Measurements from ENCODE around the gene CORIN. TPM values are rescaled to one million over a fixed set of nuclear protein-coding genes. Genes with fewer than 3 reads are reported as not detected.

Gene CORIN
- total and polyA plus RNA-seq, 2 experiments from 2014 or later, result not detected

DNA sequence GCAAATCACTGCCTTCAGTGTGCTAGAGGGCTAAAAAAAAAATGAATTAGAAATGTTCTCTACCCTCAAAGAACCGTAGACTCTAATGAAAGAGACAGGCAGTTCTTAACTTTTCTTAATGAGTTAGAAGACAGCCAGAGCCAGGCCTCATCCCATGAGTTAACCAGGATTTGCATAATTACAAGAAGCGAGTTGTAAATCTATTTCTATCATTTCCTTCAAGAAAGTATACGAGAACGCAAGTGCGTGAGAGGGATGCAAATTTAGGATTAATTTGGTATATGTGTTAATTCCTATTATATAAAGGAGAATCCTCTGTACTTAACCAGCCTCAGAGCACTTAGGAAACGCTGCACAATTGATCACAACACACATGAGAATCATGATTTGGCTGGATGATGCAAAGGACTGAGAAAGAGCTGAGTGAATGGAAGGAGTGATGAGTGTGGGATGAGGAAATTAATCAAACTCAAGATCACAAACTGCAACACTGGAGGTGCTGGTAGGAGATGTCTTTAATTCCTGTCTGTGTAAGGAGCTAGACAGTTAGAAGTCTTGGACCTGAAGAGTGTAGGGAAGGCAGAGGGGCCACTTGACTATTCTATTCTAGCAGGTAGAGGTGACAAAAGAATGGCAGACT is 195.6 kb downstream of the CORIN start:
- TF ChIP-seq, protein P1, sequence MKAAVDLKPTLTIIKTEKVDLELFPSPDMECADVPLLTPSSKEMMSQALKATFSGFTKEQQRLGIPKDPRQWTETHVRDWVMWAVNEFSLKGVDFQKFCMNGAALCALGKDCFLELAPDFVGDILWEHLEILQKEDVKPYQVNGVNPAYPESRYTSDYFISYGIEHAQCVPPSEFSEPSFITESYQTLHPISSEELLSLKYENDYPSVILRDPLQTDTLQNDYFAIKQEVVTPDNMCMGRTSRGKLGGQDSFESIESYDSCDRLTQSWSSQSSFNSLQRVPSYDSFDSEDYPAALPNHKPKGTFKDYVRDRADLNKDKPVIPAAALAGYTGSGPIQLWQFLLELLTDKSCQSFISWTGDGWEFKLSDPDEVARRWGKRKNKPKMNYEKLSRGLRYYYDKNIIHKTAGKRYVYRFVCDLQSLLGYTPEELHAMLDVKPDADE (IDR thresholded peaks at IDR 0.05), result no peak
- TF ChIP-seq POLR2AphosphoS5 (IDR thresholded peaks at IDR 0.05; ENCODE audit: low read depth) (no peak), EZH2phosphoT487 (IDR thresholded peaks at IDR 0.05; ENCODE audit: unreplicated experiment) (no peak), JUNB (IDR thresholded peaks at IDR 0.05; ENCODE audit: unreplicated experiment) (no peak), STAT1 (IDR thresholded peaks at IDR 0.05; ENCODE audit: unreplicated experiment) (no peak), ZNF114 (CRISPR knock-in tag; IDR thresholded peaks at IDR 0.05) (no peak), EZH2 (IDR thresholded peaks at IDR 0.05; ENCODE audit: low read depth, unreplicated experiment) (no peak), NANOG (IDR thresholded peaks at IDR 0.05; ENCODE audit: borderline replicate concordance) (no peak), CREB1 (CRISPR knock-in tag; IDR thresholded peaks at IDR 0.05; ENCODE audit: low read depth) (no peak), ZNF331 (CRISPR knock-in tag; IDR thresholded peaks at IDR 0.05; ENCODE audit: low read depth) (no peak)
- TF ChIP-seq, protein P2, sequence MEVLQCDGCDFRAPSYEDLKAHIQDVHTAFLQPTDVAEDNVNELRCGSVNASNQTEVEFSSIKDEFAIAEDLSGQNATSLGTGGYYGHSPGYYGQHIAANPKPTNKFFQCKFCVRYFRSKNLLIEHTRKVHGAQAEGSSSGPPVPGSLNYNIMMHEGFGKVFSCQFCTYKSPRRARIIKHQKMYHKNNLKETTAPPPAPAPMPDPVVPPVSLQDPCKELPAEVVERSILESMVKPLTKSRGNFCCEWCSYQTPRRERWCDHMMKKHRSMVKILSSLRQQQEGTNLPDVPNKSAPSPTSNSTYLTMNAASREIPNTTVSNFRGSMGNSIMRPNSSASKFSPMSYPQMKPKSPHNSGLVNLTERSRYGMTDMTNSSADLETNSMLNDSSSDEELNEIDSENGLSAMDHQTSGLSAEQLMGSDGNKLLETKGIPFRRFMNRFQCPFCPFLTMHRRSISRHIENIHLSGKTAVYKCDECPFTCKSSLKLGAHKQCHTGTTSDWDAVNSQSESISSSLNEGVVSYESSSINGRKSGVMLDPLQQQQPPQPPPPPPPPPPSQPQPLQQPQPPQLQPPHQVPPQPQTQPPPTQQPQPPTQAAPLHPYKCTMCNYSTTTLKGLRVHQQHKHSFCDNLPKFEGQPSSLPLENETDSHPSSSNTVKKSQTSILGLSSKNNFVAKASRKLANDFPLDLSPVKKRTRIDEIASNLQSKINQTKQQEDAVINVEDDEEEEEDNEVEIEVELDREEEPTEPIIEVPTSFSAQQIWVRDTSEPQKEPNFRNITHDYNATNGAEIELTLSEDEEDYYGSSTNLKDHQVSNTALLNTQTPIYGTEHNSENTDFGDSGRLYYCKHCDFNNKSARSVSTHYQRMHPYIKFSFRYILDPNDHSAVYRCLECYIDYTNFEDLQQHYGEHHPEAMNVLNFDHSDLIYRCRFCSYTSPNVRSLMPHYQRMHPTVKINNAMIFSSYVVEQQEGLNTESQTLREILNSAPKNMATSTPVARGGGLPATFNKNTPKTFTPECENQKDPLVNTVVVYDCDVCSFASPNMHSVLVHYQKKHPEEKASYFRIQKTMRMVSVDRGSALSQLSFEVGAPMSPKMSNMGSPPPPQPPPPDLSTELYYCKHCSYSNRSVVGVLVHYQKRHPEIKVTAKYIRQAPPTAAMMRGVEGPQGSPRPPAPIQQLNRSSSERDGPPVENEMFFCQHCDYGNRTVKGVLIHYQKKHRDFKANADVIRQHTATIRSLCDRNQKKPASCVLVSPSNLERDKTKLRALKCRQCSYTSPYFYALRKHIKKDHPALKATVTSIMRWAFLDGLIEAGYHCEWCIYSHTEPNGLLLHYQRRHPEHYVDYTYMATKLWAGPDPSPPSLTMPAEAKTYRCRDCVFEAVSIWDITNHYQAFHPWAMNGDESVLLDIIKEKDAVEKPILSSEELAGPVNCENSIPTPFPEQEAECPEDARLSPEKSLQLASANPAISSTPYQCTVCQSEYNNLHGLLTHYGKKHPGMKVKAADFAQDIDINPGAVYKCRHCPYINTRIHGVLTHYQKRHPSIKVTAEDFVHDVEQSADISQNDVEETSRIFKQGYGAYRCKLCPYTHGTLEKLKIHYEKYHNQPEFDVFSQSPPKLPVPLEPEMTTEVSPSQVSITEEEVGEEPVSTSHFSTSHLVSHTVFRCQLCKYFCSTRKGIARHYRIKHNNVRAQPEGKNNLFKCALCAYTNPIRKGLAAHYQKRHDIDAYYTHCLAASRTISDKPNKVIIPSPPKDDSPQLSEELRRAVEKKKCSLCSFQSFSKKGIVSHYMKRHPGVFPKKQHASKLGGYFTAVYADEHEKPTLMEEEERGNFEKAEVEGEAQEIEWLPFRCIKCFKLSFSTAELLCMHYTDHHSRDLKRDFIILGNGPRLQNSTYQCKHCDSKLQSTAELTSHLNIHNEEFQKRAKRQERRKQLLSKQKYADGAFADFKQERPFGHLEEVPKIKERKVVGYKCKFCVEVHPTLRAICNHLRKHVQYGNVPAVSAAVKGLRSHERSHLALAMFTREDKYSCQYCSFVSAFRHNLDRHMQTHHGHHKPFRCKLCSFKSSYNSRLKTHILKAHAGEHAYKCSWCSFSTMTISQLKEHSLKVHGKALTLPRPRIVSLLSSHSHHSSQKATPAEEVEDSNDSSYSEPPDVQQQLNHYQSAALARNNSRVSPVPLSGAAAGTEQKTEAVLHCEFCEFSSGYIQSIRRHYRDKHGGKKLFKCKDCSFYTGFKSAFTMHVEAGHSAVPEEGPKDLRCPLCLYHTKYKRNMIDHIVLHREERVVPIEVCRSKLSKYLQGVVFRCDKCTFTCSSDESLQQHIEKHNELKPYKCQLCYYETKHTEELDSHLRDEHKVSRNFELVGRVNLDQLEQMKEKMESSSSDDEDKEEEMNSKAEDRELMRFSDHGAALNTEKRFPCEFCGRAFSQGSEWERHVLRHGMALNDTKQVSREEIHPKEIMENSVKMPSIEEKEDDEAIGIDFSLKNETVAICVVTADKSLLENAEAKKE (CRISPR knock-in tag; IDR thresholded peaks at IDR 0.05), result no peak
- TF ChIP-seq, protein P3, sequence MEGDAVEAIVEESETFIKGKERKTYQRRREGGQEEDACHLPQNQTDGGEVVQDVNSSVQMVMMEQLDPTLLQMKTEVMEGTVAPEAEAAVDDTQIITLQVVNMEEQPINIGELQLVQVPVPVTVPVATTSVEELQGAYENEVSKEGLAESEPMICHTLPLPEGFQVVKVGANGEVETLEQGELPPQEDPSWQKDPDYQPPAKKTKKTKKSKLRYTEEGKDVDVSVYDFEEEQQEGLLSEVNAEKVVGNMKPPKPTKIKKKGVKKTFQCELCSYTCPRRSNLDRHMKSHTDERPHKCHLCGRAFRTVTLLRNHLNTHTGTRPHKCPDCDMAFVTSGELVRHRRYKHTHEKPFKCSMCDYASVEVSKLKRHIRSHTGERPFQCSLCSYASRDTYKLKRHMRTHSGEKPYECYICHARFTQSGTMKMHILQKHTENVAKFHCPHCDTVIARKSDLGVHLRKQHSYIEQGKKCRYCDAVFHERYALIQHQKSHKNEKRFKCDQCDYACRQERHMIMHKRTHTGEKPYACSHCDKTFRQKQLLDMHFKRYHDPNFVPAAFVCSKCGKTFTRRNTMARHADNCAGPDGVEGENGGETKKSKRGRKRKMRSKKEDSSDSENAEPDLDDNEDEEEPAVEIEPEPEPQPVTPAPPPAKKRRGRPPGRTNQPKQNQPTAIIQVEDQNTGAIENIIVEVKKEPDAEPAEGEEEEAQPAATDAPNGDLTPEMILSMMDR (conservative IDR thresholded peaks at IDR 0.05; ENCODE audit: low read depth in 2 of 2), result no peak
- TF ChIP-seq, protein P4, sequence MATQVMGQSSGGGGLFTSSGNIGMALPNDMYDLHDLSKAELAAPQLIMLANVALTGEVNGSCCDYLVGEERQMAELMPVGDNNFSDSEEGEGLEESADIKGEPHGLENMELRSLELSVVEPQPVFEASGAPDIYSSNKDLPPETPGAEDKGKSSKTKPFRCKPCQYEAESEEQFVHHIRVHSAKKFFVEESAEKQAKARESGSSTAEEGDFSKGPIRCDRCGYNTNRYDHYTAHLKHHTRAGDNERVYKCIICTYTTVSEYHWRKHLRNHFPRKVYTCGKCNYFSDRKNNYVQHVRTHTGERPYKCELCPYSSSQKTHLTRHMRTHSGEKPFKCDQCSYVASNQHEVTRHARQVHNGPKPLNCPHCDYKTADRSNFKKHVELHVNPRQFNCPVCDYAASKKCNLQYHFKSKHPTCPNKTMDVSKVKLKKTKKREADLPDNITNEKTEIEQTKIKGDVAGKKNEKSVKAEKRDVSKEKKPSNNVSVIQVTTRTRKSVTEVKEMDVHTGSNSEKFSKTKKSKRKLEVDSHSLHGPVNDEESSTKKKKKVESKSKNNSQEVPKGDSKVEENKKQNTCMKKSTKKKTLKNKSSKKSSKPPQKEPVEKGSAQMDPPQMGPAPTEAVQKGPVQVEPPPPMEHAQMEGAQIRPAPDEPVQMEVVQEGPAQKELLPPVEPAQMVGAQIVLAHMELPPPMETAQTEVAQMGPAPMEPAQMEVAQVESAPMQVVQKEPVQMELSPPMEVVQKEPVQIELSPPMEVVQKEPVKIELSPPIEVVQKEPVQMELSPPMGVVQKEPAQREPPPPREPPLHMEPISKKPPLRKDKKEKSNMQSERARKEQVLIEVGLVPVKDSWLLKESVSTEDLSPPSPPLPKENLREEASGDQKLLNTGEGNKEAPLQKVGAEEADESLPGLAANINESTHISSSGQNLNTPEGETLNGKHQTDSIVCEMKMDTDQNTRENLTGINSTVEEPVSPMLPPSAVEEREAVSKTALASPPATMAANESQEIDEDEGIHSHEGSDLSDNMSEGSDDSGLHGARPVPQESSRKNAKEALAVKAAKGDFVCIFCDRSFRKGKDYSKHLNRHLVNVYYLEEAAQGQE (IDR thresholded peaks at IDR 0.05; ENCODE audit: unreplicated experiment), result no peak
- no peak overlapping the region for H3K4me2 ChIP-seq
- no peak overlapping the region for H2AFZ ChIP-seq
- Mint-ChIP-seq H3K9me3 (peaks cover 11% of the 10 kb centered on the region), H3K27ac (no peak overlapping the region), H3K4me3 (no peak overlapping the region), H3K27me3 (ENCODE audit: insufficient read depth, low read depth, poor library complexity) (no peaks in the 10 kb centered on the region), H3K36me3 (ENCODE audit: low read depth) (peaks cover 9% of the 10 kb centered on the region; the same call in 2 of the 3 replicates), H3K4me1 (0 out of 3 replicates have a peak, but pooled peaks cover 3% of the 10 kb centered on the region)
- H3K9me2 ChIP-seq (ENCODE audit: insufficient read depth), result no peaks in the 10 kb centered on the region
- no peaks in the 10 kb centered on the region for H3K27me3 ChIP-seq (ENCODE audit: insufficient read depth)
- DNase-seq (ENCODE audit: low spot score), result no peak
- no peak for ATAC-seq
- no peaks in the 10 kb centered on the region for H3K4me1 ChIP-seq (ENCODE audit: insufficient read depth)
- no peaks in the 10 kb centered on the region for H3F3A ChIP-seq (replicated peaks; ENCODE audit: low read depth)
- H3K27ac ChIP-seq (ENCODE audit: low read depth), result no peak overlapping the region
- no peak overlapping the region for H3K4me3 ChIP-seq
- H3K79me2 ChIP-seq (replicated peaks; ENCODE audit: insufficient read depth), result no peaks in the 10 kb centered on the region
- no peaks in the 10 kb centered on the region for H3K36me3 ChIP-seq (ENCODE audit: insufficient read depth)
- H4K20me1 ChIP-seq (replicated peaks; ENCODE audit: insufficient read depth), result no peaks in the 10 kb centered on the region

All from GM23338 (cell line).